A673 (cell line): ENCODE measurements around the gene NEDD4L. TPM values are rescaled to one million over a fixed set of nuclear protein-coding genes. Genes with fewer than 3 reads are reported as not detected.
"Not testable (repeated sequence)": the region's sequence is repeated elsewhere in the genome, so short reads cannot be mapped to it uniquely, and the experiment has no call there.

ENCODE experiments used
- BruUV-seq: library from RNA; stranded (reverse); fragments of 400-500 nt; replicated peaks from 2 replicates; lab custom pipeline; 2021; lab: Mats Ljungman, UMichigan
- CTCF ChIA-PET: fragments of 300-600 bp; sonication (Branson Sonifier 250); formaldehyde crosslinking; loops from one replicate; lab custom pipeline; 2022; ENCODE audit warnings: antibody characterized with exemption; lab: Charles Lee
- POLR2A ChIA-PET: fragments of 300-600 bp; sonication (Branson Sonifier 250); formaldehyde crosslinking; loops from one replicate; lab custom pipeline; 2022; ENCODE audit warnings: antibody characterized with exemption; ENCODE audit not compliant: low non-redundant PET; lab: Charles Lee
- DNase-seq: peaks from one replicate; pipeline ENCODE4 v3.0.0-alpha.2; 2015; ENCODE audit warnings: low spot score
- H3K27ac ChIP-seq: fragments of 200-600 bp; sonication (generic); 2 replicates; pipeline ENCODE4 v1.5.1; 2016; ENCODE audit warnings: mixed run types, low read depth, mild to moderate bottlenecking, mixed read lengths, antibody characterized with exemption, low read length; ENCODE audit not compliant: poor library complexity, severe bottlenecking
- H3K27me3 ChIP-seq: fragments of 200-600 bp; sonication (generic); replicated peaks from 2 replicates; pipeline ENCODE4 v1.6.1; 2017; ENCODE audit warnings: mixed run types, low read depth, mild to moderate bottlenecking, mixed read lengths, antibody characterized with exemption, low read length; ENCODE audit not compliant: insufficient read depth, poor library complexity
- H3K36me3 ChIP-seq: fragments of 200-600 bp; sonication (generic); 2 replicates; pipeline ENCODE4 v1.6.1; 2016; ENCODE audit warnings: mixed run types, mild to moderate bottlenecking, mixed read lengths, antibody characterized with exemption, low read length; ENCODE audit not compliant: insufficient read depth, poor library complexity, severe bottlenecking
- H3K4me1 ChIP-seq: fragments of 200-600 bp; sonication (generic); 2 replicates; pipeline ENCODE4 v1.6.1; 2017; ENCODE audit warnings: mixed run types, mild to moderate bottlenecking, mixed read lengths, antibody characterized with exemption, low read length; ENCODE audit not compliant: insufficient read depth, poor library complexity, severe bottlenecking
- H3K4me3 ChIP-seq: fragments of 200-600 bp; sonication (generic); 2 replicates; pipeline ENCODE4 v1.5.1; 2016; ENCODE audit warnings: low read depth, mixed run types, mild to moderate bottlenecking, mixed read lengths, low read length; ENCODE audit not compliant: poor library complexity, severe bottlenecking
- H3K9me3 ChIP-seq: fragments of 200-600 bp; sonication (generic); 2 replicates; pipeline ENCODE4 v1.6.1; 2016; ENCODE audit warnings: mixed run types, low read depth, mild to moderate bottlenecking, mixed read lengths, antibody characterized with exemption, low read length; ENCODE audit not compliant: poor library complexity, severe bottlenecking
- EZH2 ChIP-seq: fragments of 200-600 bp; sonication (generic); IDR thresholded peaks from 2 replicates; pipeline ENCODE4 v1.6.1; 2017; ENCODE audit warnings: borderline replicate concordance, low read depth, mild to moderate bottlenecking, mixed read lengths, antibody characterized with exemption, low read length; ENCODE audit not compliant: poor library complexity, severe bottlenecking
- intact Hi-C: fragments of 100-400 bp; cut with micrococcal nuclease; formaldehyde crosslinking; loops from one replicate; pipeline ENCODE4 v1.10.0; 2022; ENCODE audit not compliant: unreplicated experiment
- total RNA-seq: library from RNA; stranded (reverse); gene quantifications from 2 replicates; pipeline ENCODE4 v1.2.3, GENCODE V29; 2021
- TF ChIP-seq, protein P1 (sequence below): fragments of 300-800, 200-600 bp; sonication (generic); conservative IDR thresholded peaks from 2 replicates; pipeline ENCODE4 v1.5.1; 2017; ENCODE audit warnings: low read depth, mild to moderate bottlenecking, antibody characterized with exemption, low read length, moderate library complexity, mixed read lengths

NEDD4L gene
- total RNA-seq, 1 experiment from 2014 or later: 15.3 TPM

GRCh38 chr18:58048081-58048642 lies 4.1 kb downstream of the NEDD4L start:
- no peak overlapping the region for H3K27ac ChIP-seq
- H3K27me3 ChIP-seq: no peaks in the 10 kb centered on the region
- TF ChIP-seq, protein P1, sequence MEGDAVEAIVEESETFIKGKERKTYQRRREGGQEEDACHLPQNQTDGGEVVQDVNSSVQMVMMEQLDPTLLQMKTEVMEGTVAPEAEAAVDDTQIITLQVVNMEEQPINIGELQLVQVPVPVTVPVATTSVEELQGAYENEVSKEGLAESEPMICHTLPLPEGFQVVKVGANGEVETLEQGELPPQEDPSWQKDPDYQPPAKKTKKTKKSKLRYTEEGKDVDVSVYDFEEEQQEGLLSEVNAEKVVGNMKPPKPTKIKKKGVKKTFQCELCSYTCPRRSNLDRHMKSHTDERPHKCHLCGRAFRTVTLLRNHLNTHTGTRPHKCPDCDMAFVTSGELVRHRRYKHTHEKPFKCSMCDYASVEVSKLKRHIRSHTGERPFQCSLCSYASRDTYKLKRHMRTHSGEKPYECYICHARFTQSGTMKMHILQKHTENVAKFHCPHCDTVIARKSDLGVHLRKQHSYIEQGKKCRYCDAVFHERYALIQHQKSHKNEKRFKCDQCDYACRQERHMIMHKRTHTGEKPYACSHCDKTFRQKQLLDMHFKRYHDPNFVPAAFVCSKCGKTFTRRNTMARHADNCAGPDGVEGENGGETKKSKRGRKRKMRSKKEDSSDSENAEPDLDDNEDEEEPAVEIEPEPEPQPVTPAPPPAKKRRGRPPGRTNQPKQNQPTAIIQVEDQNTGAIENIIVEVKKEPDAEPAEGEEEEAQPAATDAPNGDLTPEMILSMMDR: no peak
- TF ChIP-seq EZH2: no peak
- no peaks in the 10 kb centered on the region for H3K9me3 ChIP-seq
- no TSS peak for BruUV-seq
- no peak overlapping the region for H3K4me3 ChIP-seq
- ChIA-PET CTCF (no interaction called here), POLR2A (no interaction called here)
- no peaks in the 10 kb centered on the region for H3K36me3 ChIP-seq
- intact Hi-C loops: loop anchor here (10.0 kb wide), 2 partner anchors 277 to 403 kb away; no protein-coding TSS in a partner anchor
- no peaks in the 10 kb centered on the region for H3K4me1 ChIP-seq
- no peak for DNase-seq

DNA sequence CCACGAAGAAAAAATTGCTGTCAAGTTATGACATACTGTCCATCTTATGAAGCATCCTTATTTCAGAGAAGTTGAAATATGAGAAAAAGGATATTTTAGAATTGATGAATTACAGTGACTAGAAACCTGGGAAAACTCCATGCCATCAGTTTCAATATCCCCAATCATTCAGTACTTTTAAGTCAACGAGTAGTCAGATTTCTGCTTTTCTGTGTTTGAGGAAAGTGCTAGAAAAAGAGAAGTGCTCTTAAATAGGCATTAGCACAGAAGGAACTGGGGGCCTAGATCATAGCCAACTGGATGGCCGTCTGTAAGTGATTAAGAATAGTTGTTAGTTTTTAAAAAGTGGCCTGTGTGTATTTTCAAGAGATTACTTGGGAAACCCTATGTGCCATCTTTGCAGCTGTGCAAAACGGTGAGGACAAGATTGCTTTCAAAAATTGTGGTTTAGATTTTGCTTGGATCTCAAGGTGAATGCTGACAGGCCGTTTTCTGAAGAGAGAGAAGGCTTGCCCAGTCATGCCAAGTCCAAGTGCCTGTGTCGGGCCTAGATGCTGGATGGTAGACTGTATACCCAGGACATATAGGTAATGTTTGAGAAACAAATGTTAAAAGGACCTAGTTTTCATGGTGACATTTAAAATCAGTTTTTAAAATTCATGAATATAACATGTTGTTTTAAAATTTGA lies 5.1 kb downstream of the NEDD4L start:
- no peaks in the 10 kb centered on the region for H3K9me3 ChIP-seq
- H3K4me1 ChIP-seq: no peaks in the 10 kb centered on the region
- H3K36me3 ChIP-seq: no peaks in the 10 kb centered on the region
- intact Hi-C loops: loop anchor here (10.0 kb wide), 2 partner anchors 276 to 404 kb away; no protein-coding TSS in a partner anchor
- no peak overlapping the region for H3K4me3 ChIP-seq
- POLR2A ChIA-PET: no interaction called here
- BruUV-seq: no TSS peak
- DNase-seq: no peak
- H3K27me3 ChIP-seq: no peaks in the 10 kb centered on the region
- CTCF ChIA-PET: no interaction called here
- H3K27ac ChIP-seq: no peak overlapping the region
- no peak for TF ChIP-seq EZH2
- TF ChIP-seq, protein P1: no peak

GRCh38 chr18:58050963-58051362 lies 6.9 kb downstream of the NEDD4L start:
- H3K27me3 ChIP-seq, H3K27ac ChIP-seq, POLR2A ChIA-PET, H3K9me3 ChIP-seq, CTCF ChIA-PET, H3K36me3 ChIP-seq, H3K4me1 ChIP-seq, H3K4me3 ChIP-seq, intact Hi-C loops, BruUV-seq, DNase-seq: not testable (repeated sequence)
